Amniotic stem cell (primary cell): Measurements from ENCODE around the gene NKX6-2.

Source experiments
- DNase-seq: peaks from one replicate; lab custom pipeline; 2025; lab: John Stamatoyannopoulos, UW

Gene NKX6-2

GRCh38 chr10:132738454-132739224 is 47.3 kb downstream of the NKX6-2 start:
- no peak for DNase-seq

- no peak for DNase-seq
These were observed 48.4 kb downstream of the NKX6-2 start for GRCh38 chr10:132737390-132738048.

- no peak for DNase-seq
These were observed 50.0 kb downstream of the NKX6-2 start for GRCh38 chr10:132735923-132736391.

GRCh38 chr10:132735341-132735775 is 50.6 kb downstream of the NKX6-2 start:
- DNase-seq, result no peak

- no peak for DNase-seq
These were observed 52.0 kb downstream of the NKX6-2 start for GRCh38 chr10:132733926-132734325.
